HG03025 (cell line): ENCODE measurements around the gene ABTB2.
A peak's percentile ranks its signal among the peaks of the same experiment; 100 is the strongest.

Source experiments
- ATAC-seq: cut with Tn5 transposase; IDR thresholded peaks from one replicate; pipeline ENCODE4 v1.9.1; 2021; ENCODE audit warnings: mild to moderate bottlenecking, moderate library complexity; ENCODE audit not compliant: unreplicated experiment, low FRiP score

Gene ABTB2

DNA sequence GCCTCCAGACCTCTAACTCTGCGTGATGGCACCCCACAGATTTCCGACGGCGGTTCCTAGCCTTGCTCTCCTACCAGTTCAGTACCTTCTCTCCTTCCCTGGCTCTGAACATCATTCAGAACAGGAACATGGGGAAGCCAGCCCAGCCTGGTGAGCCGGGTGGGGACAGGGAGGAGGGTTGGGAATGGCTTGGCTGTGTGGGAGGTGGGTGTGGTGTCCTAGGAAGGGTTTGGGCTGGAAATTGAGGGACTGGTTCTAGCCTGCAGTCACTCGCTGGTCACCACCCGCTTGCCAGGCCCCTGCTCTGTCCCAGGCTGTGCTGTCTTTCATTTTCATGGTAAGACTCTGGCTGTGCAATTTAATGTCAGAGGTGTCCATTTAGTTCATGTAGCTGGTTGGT, 218.5 kb downstream of the ABTB2 start:
- ATAC-seq, result no peak

- ATAC-seq, result no peak
Observed at GRCh38 chr11:34136420-34136819, 221.4 kb downstream of the ABTB2 start.

GRCh38 chr11:34135439-34135838, 222.4 kb downstream of the ABTB2 start:
- ATAC-seq, result no peak

- peak; percentile 69 for ATAC-seq
Observed at GRCh38 chr11:34134765-34135164, 223.0 kb downstream of the ABTB2 start.

GRCh38 chr11:34132261-34132965, 225.4 kb downstream of the ABTB2 start:
- ATAC-seq, result no peak

GRCh38 chr11:34128824-34129223, 229.0 kb downstream of the ABTB2 start:
- no peak for ATAC-seq

DNA sequence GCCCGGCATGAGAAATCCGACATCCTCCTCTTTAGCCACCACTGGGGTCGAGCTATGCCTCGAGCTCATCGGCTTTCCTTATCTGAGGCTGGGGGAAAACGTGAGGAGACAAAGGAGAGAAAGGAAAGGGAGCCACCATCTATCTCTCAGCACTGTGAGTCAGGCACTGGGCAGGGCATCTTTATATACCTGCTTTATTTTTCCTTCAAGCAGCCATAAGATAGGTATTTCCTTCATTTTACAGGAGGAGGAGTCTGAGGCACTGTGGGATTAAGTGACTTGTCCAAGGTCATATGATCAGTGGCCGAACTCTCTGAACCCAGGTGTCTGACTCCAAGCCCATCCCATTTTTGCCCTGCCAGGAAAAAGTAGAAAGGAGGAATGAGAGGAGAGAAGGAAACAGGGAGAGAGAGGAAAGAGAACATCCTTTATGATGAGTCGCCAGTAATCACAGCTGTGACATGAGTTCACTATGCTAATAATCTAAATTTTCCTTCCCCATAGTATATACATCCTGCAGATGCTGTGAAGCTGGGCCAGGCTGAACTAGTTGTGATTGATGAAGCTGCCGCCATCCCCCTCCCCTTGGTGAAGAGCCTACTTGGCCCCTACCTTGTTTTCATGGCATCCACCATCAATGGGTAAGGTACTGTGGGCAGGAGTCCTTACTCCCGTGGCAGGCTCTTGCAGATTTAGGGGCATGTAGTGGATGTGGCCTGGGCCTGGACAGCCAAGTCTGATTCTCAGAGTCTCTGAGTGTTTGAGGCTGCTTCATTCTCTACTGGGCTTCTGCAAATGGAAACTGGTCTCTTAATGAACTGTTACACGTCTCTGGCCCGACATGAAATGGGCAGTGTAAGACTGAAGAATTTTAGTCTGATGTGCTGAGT, 230.6 kb downstream of the ABTB2 start:
- no peak for ATAC-seq

- ATAC-seq, result no peak
Observed at GRCh38 chr11:34124885-34125668, 232.7 kb downstream of the ABTB2 start.

GRCh38 chr11:34120651-34121050, 237.2 kb downstream of the ABTB2 start:
- ATAC-seq, result no peak

DNA sequence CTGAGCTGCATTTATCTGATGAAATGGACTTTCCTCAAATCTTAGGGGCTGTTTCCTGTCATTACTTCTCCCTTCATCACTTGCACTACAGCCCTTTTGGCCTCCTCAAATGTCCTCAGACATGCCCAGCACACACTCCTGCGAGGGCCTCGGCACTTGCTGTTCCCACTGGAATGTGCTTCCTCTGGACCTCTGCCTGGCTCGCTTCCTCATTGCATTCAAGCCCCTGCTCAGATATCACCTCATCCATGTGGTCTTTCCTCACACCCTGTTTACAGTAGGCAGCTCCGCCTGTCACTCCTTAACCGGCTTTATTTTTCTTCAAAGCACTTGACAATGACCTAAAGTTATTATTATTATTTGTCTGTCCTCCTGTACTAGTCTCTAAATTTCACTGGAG, 243.3 kb downstream of the ABTB2 start:
- no peak for ATAC-seq

DNA sequence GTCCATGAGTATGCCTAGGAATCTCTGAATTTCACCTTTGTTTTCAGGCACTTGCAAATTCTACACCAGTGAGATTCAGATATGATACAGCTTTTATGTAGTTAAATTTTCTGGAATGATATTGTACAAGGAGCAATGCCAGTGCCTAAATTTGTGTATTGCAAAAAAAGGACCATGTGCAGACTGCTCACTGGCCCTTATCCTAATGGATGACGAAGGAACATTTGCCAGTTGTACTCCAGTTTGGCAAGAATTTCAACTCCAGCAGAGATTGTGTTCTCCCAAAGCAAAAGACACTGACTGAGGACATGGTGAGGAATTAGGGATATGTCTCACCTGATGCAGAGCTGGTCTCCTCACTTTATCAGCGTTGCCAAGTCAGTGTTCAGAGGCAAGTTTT, 243.8 kb downstream of the ABTB2 start:
- no peak for ATAC-seq

- no peak for ATAC-seq
Observed at GRCh38 chr11:34111722-34112270, 246.0 kb downstream of the ABTB2 start.

DNA sequence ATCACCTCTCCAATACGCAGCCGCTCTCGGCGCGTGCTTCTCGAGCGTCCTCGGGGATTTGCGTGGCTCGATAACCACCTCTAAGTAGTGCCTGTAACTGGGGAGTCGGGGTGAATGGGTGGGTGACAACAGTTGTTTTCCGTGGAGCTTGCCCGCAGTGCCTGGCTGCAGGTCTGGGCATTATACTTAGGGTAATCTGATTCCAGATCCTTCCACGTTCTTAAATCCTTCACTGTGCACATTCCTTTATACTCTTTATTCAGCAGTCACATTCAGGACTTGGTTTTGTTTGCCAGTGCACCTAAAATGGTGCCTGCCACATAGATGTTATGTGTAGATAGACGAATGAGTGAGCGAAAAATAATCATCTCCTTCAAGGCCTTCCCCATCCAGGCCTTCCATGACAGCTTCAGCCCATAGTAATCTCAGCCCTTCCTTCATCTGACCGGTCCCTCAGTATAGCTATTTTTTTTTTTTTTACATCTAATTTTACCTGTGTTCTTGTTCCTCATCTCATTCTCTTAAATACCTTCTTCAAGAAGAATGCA, 251.8 kb downstream of the ABTB2 start:
- ATAC-seq, result peak; percentile 22

GRCh38 chr11:34105079-34105956, 252.5 kb downstream of the ABTB2 start, which contains the start of gene NAT10:
Gene NAT10, plus strand, starts transcription at chr11:34105629. Its CDS starts 2,597 bp downstream, at chr11:34108226.
- peak; percentile 89 for ATAC-seq

DNA sequence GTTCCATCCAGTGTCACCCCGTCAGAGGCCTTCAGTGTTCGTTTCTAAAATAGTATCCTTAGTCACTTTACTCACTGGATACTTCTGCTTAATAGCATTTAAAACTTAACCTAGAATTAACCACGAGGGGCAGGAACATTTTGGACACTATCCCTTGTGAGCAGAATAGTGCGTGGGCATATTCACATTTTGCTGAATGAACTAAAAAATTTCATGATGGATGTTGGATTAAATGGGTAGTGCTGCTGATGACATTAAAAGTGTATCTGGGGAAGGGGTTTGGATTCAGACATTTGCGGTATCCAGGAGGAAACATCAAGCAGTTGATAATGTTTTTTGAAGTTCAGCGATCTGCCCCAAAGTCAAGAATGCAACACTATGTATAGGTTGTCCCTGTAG, 253.1 kb downstream of the ABTB2 start:
- no peak for ATAC-seq
